HS-5 (cell line): ENCODE data around the gene EMILIN2.

Source experiments
- DNase-seq: peaks from one replicate; pipeline ENCODE4 v3.0.0-alpha.2; 2012; ENCODE audit warnings: low read depth

The EMILIN2 gene

DNA sequence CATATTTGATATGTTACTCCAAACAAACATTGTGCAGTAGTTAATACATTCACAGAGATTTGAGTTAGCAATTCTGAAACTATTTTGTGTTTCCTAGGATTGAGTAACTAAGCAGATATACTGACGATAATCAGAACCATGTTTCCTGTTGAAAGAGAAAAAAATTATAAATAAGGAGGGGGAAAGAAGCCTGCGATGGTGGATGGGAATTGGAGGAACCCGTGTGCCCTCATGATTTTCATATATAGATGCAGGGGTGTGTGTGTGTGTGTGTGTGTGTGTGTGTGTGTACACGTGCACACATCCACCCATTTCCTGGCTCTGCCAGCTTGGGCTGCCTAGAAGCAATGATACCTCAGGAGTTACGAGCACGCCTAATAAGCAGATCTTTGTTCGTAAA lies 109.2 kb downstream of the EMILIN2 start:
- DNase-seq: no peak

DNA sequence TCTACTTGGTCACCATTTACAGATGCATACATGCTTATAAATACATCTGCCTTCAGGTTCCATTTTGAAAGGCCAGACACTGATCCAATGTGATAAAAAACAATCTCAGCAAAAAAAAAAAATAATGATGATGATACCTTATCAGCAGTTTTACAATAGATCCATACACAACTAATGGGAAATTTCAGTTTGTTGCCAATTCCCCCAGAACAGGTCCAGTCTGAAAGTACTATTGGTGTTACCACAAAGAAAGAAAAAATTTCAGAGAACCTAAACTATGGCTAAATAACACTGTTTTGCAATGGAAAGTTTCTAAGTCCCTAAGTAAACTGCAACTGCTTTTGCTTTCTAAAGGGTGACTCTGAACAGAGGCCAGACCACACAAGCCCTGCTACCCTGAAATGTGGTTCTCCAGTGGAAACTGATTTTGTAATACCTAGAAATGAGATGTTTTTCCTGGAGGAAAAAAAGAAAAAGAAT lies 112.1 kb downstream of the EMILIN2 start:
- no peak for DNase-seq

DNA sequence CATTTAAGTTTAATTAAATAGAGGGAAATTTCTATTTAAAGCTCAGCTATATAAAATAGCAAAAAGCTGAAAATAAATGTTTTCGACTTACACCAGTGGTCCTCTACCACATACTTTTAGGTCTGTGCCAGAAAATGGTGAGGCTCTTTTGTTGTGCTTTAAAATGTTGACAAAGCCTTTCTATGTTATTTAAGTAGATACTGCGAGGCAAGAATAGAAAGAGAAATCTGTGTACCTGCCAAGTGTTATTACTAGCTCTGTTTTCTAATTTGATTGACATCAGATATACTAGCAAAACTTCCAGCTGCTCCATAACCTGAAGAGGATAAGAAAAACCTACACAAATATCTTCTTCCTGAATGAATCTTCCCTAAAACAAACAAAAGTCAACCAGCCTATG lies 112.5 kb downstream of the EMILIN2 start:
- DNase-seq: no peak

DNA sequence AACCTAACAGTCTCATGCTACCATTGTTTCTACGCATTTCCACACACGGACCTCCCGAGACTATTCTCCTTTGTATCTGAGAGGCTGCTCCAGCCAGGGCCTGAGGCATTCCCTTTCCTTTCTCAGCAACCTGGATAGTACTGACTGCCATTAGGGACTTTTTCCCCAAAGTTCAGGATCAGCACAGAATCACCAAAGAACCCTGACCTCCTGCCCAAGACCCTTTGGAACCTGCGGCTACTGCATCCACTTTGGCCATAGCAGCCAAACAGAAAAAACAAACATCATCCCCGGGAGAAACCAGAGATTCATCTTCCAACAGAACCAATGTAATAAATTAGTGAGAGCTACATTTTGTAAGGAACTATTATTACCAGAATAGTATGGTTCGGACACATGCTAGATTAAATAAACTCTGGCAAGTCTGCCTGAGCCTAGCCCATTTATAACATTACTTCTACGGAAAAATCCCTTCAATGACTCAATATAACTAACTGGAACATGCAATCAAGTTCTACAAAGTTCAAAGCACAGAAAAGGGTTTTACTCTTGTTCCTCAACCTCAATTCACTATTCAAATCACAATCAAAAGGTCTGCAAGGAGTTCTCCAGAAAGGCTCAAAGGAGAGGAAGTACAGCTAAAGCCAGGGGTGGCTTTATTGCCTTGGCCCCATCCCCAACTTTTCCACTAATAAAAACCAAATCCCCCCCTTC lies 114.3 kb downstream of the EMILIN2 start:
- no peak for DNase-seq

DNA sequence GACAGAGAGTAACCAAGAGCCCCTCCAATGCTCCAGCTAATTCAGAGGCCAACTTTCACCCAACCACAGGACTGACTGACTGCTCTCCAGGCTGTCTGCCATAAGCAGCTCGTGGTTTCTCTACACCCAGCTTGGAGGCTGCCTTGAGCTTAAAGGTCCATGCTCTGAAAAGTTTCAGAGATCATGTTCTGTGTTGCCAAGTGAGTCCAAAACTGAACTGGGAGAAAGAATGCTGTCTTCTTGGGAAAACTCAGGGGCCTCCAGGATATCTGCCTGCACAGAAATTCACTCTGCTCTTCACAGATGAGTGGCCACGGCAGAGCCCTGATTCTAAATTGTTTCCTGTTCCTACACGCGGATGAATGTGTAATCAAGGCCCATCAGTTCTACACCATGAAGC lies 115.0 kb downstream of the EMILIN2 start:
- no peak for DNase-seq

DNA sequence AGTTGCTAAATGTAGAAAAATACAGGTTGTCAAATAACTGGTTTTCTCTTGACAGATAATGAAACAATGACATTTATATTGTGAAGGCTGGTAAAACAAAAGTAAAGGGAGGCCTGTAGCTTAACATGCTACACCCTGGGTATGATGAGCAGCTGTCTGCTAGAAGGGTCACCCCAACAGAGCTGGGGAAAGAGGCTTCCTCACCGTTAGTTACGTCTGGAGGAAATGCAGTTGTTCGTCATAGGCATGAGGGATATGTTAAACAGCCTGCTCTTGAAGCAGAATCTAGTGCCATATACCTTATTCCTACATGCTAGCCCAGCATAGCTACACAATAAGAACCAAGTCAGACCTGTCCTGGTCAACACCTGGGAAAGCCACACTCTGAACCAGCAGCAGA lies 116.2 kb downstream of the EMILIN2 start:
- no peak for DNase-seq

DNA sequence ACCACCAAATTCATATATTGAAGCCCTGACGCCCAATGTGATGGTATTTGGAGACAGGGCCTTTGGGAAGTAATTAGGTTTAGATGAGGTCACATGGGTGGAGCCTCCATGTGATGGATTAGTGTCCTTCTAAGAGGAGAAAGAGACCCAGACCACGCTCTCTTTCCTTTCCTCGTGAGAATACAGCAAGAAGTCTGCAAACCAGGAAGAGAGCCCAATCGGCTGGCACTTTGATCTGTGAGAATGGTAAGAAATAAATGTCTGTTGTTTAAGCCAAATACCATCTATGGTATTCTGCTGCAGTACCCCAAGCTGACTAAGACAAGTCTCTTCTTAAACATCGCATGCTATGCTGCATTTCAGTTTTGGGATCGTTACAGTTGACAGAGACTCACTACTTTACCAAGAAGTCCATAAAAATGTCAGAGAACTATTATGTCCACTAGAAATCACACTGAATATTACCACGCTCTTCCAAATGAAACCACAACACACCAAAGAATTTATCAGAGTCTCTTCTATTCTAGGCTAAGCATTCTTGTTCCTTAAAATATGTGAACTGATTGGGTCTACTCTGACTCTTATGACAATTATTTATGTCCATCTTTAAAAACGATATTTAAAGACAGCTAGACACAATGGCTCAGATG lies 117.7 kb downstream of the EMILIN2 start:
- no peak for DNase-seq
